ENCODE data around the gene PCDH9. TPM values are rescaled to one million over a fixed set of nuclear protein-coding genes. Genes with fewer than 3 reads are reported as not detected.

The PCDH9 gene
- total and polyA plus RNA-seq, 3 donors from 2014 or later, result 2.3 to 4.6 (median 3.5) TPM

DNA sequence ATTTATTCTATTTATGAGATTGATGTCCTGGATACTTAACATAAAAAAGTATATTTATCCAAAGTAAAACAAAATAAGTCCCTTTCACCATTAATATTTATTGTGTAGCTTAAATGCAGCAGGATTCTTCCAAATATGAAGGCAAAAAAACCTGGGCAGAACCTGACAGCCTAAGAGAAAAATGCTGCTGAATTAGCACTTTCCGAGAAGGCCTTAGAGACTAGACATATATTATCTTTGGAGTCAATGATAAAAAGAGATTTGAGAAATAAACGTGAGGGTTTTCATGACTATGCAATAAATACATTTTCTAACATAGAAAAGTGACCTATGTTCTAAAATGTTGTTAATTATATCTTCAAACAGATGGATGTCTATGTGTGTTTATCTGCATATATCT, 566.9 kb downstream of the PCDH9 start:
- intact Hi-C loops (cut with DNase I; ENCODE audit: low total_unique reads), result no loop called here
- WGBS, 2 donors, result 70 to 74% methylated on average over 2 of the region's 2 CpGs

DNA sequence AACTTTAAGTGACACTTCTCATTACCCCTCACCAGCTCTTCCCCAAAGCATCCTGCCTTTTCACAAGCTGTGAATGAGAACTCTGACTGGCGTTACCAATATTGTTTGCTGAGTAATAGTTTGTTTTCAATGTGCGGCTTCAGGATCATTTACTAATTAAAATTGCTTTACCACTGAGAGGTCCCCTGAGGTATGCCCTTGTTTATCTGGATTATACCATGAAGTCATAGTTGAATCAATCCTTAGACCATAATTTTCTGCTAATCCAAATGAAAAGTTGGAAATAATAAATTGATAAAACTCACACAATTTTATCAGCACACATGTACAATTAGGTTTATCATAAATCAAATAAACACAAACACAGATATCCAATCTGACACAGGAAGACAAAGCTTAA, 568.8 kb downstream of the PCDH9 start:
- no peak overlapping the region for H3K4me3 ChIP-seq
- WGBS, 2 donors, result 85 to 92% methylated on average over 2 of the region's 2 CpGs
- intact Hi-C loops (cut with DNase I; ENCODE audit: low total_unique reads), result no loop called here
- DNase-seq, result no peak
- H3K27ac ChIP-seq, result no peak overlapping the region
- H3K4me1 ChIP-seq, result no peaks in the 10 kb centered on the region
- H3K9me3 ChIP-seq, result no peaks in the 10 kb centered on the region
- no peaks in the 10 kb centered on the region for H3K27me3 ChIP-seq
- H3K36me3 ChIP-seq (ENCODE audit: low read depth, missing control alignments), result no peaks in the 10 kb centered on the region
- TF ChIP-seq POLR2A (IDR thresholded peaks at IDR 0.05), result no peak
- TF ChIP-seq, protein P1, sequence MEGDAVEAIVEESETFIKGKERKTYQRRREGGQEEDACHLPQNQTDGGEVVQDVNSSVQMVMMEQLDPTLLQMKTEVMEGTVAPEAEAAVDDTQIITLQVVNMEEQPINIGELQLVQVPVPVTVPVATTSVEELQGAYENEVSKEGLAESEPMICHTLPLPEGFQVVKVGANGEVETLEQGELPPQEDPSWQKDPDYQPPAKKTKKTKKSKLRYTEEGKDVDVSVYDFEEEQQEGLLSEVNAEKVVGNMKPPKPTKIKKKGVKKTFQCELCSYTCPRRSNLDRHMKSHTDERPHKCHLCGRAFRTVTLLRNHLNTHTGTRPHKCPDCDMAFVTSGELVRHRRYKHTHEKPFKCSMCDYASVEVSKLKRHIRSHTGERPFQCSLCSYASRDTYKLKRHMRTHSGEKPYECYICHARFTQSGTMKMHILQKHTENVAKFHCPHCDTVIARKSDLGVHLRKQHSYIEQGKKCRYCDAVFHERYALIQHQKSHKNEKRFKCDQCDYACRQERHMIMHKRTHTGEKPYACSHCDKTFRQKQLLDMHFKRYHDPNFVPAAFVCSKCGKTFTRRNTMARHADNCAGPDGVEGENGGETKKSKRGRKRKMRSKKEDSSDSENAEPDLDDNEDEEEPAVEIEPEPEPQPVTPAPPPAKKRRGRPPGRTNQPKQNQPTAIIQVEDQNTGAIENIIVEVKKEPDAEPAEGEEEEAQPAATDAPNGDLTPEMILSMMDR (IDR thresholded peaks at IDR 0.05), result no peak

More for the DNA sequence above, 566.9 kb downstream of the PCDH9 start:
- H3K9me3 ChIP-seq, result no peaks in the 10 kb centered on the region
- no peaks in the 10 kb centered on the region for H3K4me1 ChIP-seq
- TF ChIP-seq, protein P1 (IDR thresholded peaks at IDR 0.05), result no peak
- TF ChIP-seq POLR2A (IDR thresholded peaks at IDR 0.05), result no peak
- H3K36me3 ChIP-seq (ENCODE audit: low read depth, missing control alignments), result no peaks in the 10 kb centered on the region
- no peak overlapping the region for H3K4me3 ChIP-seq
- DNase-seq, result no peak
- no peak overlapping the region for H3K27ac ChIP-seq
- H3K27me3 ChIP-seq, result no peaks in the 10 kb centered on the region

DNA sequence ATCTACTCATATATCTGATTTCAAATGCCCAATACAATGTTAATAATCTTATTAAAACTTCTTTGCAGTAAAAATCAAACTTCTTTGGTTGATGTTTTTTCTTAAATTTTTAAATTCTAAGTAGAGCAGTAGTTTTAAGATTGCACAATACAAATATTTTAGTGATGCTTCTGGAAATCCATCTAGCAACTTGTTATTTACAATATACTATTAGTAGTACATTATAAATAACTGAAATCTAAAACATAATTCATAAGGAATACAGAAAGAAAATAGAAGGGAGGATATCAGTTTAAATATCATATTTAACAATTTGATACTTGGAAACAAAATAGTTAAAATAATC, 569.7 kb downstream of the PCDH9 start:
- Histone ChIP-seq H3K27me3 (no peaks in the 10 kb centered on the region), H3K27ac (no peak overlapping the region), H3K36me3 (ENCODE audit: low read depth, missing control alignments) (no peaks in the 10 kb centered on the region), H3K4me1 (no peaks in the 10 kb centered on the region), H3K4me3 (no peak overlapping the region), H3K9me3 (no peaks in the 10 kb centered on the region)
- TF ChIP-seq, protein P1 (IDR thresholded peaks at IDR 0.05), result no peak
- TF ChIP-seq POLR2A (IDR thresholded peaks at IDR 0.05), result no peak
- intact Hi-C loops (cut with DNase I; ENCODE audit: low total_unique reads), result no loop called here
- no peak for DNase-seq

DNA sequence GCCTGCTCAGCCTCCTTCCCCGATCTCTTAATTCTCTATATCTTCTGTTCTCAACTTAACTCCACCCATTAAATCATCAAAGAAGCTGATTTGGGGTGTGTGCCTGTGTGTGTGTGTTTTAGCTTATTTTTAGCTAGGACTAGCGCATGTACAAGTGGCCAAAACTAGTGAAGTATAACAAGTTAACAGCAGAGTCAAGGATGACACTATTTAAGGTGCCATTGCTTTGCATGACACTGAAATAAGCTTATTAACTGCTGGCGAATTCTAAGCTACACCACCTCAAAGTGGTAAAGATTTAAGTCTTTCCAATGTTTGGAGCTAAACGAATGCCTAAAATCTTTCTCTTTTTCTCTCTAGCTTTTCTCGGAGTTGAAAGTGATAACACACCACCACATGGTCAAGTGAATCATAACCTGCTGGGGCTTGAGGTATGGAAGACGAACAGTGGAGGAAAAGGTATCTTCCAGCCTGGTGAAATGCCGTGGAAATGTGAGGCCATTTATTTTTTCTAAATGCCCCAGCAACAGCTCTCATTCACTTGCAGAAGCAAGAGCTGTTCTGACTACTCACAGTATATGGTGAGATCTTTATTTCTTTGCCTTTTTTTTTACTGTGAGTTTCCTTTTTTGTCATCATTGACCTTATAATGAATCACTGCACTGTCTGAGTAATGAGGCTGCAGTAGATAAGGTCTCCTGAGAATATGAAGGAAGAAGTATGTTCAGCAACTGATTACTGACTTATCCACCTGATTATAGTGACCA, 570.3 kb downstream of the PCDH9 start:
- DNase-seq, result no peak
- TF ChIP-seq, protein P1 (IDR thresholded peaks at IDR 0.05), result no peak
- TF ChIP-seq POLR2A (IDR thresholded peaks at IDR 0.05), result no peak
- Histone ChIP-seq H3K27me3 (no peaks in the 10 kb centered on the region), H3K4me1 (no peaks in the 10 kb centered on the region), H3K4me3 (no peak overlapping the region), H3K9me3 (no peaks in the 10 kb centered on the region), H3K27ac (no peak overlapping the region), H3K36me3 (ENCODE audit: low read depth, missing control alignments) (no peaks in the 10 kb centered on the region)
- WGBS, 2 donors, result 70 to 79% methylated on average over 7 of the region's 7 CpGs
- intact Hi-C loops (cut with DNase I; ENCODE audit: low total_unique reads), result no loop called here

DNA sequence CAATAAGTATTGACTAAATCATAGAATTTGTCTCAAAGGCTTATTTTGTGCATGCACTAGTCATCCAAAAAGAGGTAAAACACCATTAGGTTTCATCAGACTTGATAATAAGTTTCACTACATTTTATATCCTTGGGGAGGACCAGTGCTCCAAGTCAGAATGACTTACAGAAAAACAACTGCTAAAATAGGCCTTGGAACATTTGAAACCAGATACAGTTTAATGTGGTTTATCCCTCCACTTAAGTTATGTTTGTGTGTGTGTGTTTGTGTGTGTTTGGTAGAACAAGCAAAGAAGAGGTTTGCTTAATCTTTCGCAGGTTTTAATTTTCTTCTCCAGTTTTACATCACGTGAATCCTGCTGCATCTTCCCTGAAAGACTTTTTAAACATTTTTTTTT, 570.9 kb downstream of the PCDH9 start:
- H3K9me3 ChIP-seq, result no peaks in the 10 kb centered on the region
- H3K36me3 ChIP-seq (ENCODE audit: low read depth, missing control alignments), result no peaks in the 10 kb centered on the region
- intact Hi-C loops (cut with DNase I; ENCODE audit: low total_unique reads), result no loop called here
- no peak for TF ChIP-seq POLR2A (IDR thresholded peaks at IDR 0.05)
- TF ChIP-seq, protein P1 (IDR thresholded peaks at IDR 0.05), result no peak
- DNase-seq, result no peak
- no peak overlapping the region for H3K4me3 ChIP-seq
- H3K27me3 ChIP-seq, result no peaks in the 10 kb centered on the region
- WGBS, 2 donors, result 74 to 82% methylated on average over 2 of the region's 2 CpGs
- no peaks in the 10 kb centered on the region for H3K4me1 ChIP-seq
- H3K27ac ChIP-seq, result no peak overlapping the region
